ENCODE results near the gene DLK1.

DLK1 gene

DNA sequence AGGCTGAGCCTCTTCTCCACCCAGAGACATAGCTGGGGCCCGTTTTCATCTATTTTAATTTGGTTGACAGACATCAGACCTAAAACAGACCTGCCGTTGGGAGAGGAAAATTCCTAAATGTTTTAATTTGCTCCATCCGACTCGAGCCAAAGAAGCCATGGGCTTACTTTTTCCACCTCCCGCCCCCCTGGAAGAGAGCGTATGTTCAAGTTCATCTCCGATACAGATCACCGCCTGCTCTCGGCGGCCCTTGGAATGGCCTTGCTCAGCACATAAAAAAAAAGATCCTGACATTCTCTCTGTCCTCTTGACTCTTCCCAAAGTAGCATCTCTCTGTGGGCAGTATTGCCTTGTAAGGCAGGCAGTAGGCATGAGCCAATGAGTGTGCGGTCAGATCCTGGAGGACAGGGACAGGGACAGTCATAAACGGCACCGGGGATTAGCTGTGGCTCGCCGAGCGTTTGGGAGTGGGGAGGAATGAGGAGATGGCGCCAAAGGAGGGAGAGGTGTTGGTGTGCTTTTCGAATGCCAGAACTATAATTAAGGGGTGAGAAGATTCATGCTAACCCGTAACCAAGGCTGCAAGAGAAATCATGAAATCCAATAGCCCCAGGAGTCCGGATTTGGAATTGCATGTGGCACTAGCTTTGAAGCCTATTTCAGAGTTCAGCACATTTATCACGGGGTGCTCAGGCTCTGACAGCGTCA is 51.3 kb downstream of the DLK1 start:
- Histone ChIP-seq H3K36me3 (ENCODE audit: control insufficient read depth, insufficient read depth, low read length) (no peaks in the 10 kb centered on the region), H3K4me3 (ENCODE audit: low read depth, low read length) (no peak overlapping the region), H3K9ac (ENCODE audit: low read depth, low read length) (no peak overlapping the region), H3K4me1 (ENCODE audit: control insufficient read depth, insufficient read depth, low read length) (no peaks in the 10 kb centered on the region), H3K9me3 (ENCODE audit: control insufficient read depth, insufficient read depth, low read length) (no peaks in the 10 kb centered on the region), H3K27me3 (ENCODE audit: control insufficient read depth, insufficient read depth, low read length) (no peaks in the 10 kb centered on the region)

DNA sequence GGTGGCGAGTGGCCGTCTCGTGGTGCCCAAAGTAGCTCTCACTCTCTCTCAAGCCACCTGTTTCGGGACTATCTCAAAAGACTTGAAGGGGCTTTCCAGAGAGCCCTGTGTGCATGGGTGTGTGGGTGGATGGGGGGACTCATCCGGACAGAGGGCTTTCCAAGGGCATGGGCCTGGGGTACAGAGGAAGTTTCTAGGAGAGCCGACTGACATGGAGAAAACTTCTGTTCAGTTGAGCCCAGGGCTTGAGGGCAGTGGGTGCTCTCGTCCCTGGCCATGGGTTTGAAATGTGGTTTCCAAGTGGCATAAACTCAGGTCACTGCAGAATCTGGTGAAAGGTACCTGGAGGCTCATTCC is 51.8 kb downstream of the DLK1 start:
- Histone ChIP-seq H3K9ac (ENCODE audit: low read depth, low read length) (no peak overlapping the region), H3K4me1 (ENCODE audit: control insufficient read depth, insufficient read depth, low read length) (no peaks in the 10 kb centered on the region)

DNA sequence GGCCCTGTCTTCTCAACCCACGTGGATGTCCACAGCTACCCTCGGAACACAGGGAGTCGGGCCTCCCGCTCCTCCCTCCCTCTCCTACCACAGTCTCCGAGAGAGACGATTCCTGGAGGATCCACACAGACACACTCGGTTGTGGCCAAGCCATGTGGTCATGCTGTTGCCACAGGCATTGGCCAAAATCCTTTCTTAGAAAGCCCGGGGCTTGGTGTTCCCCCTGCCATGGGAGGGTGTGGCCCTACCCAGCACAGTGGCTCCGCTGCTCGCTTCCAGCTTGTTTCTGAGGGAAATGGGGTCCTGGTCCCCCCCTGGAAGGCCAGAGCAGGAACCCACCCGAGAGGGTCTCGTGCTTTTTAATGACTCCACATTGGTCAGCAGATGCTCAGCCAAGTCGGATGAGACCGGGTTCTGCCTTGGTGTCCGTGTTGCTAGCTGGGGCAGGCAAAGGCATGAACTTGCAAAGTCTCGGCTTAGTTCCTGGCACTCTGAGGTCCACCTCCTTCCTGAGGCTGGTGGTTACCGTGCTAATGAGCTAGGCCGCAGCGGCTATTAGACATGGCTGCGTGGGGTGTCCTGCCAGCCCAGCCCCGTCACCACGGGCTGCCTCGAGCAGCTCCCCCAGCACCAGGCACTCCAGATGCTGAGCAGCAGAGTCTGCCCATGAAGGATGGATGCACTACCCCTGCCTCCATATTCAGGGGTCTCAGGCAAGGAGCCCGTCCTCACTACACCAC is 52.4 kb downstream of the DLK1 start:
- no peaks in the 10 kb centered on the region for H3K9me3 ChIP-seq (ENCODE audit: control insufficient read depth, insufficient read depth, low read length)
- H3K27me3 ChIP-seq (ENCODE audit: control insufficient read depth, insufficient read depth, low read length) = no peaks in the 10 kb centered on the region
- no peak overlapping the region for H3K4me3 ChIP-seq (ENCODE audit: low read depth, low read length)
- H3K9ac ChIP-seq (ENCODE audit: low read depth, low read length) = no peak overlapping the region
- H3K4me1 ChIP-seq (ENCODE audit: control insufficient read depth, insufficient read depth, low read length) = no peaks in the 10 kb centered on the region
- no peaks in the 10 kb centered on the region for H3K36me3 ChIP-seq (ENCODE audit: control insufficient read depth, insufficient read depth, low read length)

More for the DNA sequence above, 51.8 kb downstream of the DLK1 start:
- H3K4me3 ChIP-seq (ENCODE audit: low read depth, low read length) = no peak overlapping the region
- H3K36me3 ChIP-seq (ENCODE audit: control insufficient read depth, insufficient read depth, low read length) = no peaks in the 10 kb centered on the region
- H3K9me3 ChIP-seq (ENCODE audit: control insufficient read depth, insufficient read depth, low read length) = no peaks in the 10 kb centered on the region
- H3K27me3 ChIP-seq (ENCODE audit: control insufficient read depth, insufficient read depth, low read length) = no peaks in the 10 kb centered on the region

DNA sequence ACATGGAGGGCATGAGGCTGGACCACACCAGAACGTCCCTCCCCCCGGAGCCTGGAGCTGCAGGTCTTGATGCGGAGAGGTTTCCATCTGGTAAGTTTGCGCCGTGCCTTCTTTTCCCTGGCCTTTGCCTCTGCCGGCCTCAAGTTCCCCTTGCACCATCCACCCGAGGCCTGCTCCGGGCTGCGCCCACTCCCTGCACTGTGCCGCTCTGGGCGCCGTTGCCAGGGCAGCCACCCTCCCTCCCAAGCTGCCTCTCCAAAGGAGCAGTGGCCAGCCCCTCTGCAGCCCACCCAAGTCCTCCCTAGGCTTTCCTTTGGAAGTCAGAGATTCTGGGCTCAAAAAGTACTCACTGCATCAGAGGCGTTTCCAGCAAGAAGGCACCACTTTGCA is 53.0 kb downstream of the DLK1 start:
- no peaks in the 10 kb centered on the region for H3K36me3 ChIP-seq (ENCODE audit: control insufficient read depth, insufficient read depth, low read length)
- H3K4me1 ChIP-seq (ENCODE audit: control insufficient read depth, insufficient read depth, low read length) = no peaks in the 10 kb centered on the region
- H3K9me3 ChIP-seq (ENCODE audit: control insufficient read depth, insufficient read depth, low read length) = no peaks in the 10 kb centered on the region
- no peak overlapping the region for H3K4me3 ChIP-seq (ENCODE audit: low read depth, low read length)
- H3K27me3 ChIP-seq (ENCODE audit: control insufficient read depth, insufficient read depth, low read length) = no peaks in the 10 kb centered on the region
- H3K9ac ChIP-seq (ENCODE audit: low read depth, low read length) = no peak overlapping the region

DNA sequence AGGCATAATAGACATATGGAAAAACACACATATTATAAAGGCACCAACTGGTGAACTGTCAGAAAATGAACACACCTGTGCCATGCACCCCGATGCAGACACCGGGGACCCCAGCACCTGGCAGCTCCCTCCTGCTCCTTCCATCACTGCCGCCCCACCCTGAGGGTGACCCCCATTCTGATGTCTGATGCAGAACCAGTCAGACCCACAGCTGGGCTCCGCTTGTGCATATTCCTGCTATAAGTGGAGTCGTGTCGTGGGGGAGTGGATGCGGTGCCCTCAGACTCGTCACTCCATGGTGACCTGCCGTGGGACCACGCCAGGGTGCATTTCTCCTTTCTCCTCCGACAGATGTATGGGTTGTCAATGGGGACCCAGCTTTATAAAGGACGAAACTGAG is 53.6 kb downstream of the DLK1 start:
- no peak overlapping the region for H3K4me3 ChIP-seq (ENCODE audit: low read depth, low read length)
- no peaks in the 10 kb centered on the region for H3K9me3 ChIP-seq (ENCODE audit: control insufficient read depth, insufficient read depth, low read length)
- H3K9ac ChIP-seq (ENCODE audit: low read depth, low read length) = no peak overlapping the region
- no peaks in the 10 kb centered on the region for H3K4me1 ChIP-seq (ENCODE audit: control insufficient read depth, insufficient read depth, low read length)
- no peaks in the 10 kb centered on the region for H3K36me3 ChIP-seq (ENCODE audit: control insufficient read depth, insufficient read depth, low read length)
- no peaks in the 10 kb centered on the region for H3K27me3 ChIP-seq (ENCODE audit: control insufficient read depth, insufficient read depth, low read length)

DNA sequence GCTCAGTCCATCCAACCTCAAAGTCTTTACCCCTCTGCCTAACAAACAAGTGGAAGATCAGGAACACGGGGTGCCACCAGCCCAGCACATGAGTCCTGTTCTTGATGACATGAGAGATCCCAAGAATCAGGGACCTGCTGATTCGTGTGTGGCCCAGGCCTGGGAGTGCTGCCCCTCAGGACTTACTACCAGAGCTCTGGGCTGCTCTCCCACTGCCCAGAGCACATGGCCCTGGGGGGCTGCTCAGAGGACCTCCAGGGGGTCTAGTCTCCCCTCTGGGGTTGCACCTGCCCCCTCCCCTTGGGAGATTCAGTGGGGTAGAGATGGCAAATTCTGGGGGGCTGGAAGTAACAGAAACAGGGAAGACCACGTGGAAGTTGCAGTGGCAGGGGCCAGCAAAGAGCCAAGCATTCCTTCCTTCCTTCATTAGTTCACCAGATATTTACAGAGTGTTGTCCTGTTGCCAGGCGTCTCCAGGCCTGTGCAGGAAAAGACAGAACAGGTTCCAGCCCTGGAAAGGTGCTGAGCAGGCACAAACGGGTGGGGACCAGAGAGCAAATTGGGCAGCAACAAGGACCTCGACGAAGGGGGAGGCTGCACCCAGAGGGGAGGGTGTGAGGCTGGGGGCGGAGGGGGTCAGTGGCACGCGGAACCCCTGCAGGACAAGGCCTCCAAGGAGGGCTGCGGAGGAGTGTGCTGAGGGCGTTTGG is 54.1 kb downstream of the DLK1 start:
- Histone ChIP-seq H3K36me3 (ENCODE audit: control insufficient read depth, insufficient read depth, low read length) (no peaks in the 10 kb centered on the region), H3K4me3 (ENCODE audit: low read depth, low read length) (no peak overlapping the region), H3K27me3 (ENCODE audit: control insufficient read depth, insufficient read depth, low read length) (no peaks in the 10 kb centered on the region), H3K9ac (ENCODE audit: low read depth, low read length) (no peak overlapping the region), H3K4me1 (ENCODE audit: control insufficient read depth, insufficient read depth, low read length) (no peaks in the 10 kb centered on the region), H3K9me3 (ENCODE audit: control insufficient read depth, insufficient read depth, low read length) (no peaks in the 10 kb centered on the region)

DNA sequence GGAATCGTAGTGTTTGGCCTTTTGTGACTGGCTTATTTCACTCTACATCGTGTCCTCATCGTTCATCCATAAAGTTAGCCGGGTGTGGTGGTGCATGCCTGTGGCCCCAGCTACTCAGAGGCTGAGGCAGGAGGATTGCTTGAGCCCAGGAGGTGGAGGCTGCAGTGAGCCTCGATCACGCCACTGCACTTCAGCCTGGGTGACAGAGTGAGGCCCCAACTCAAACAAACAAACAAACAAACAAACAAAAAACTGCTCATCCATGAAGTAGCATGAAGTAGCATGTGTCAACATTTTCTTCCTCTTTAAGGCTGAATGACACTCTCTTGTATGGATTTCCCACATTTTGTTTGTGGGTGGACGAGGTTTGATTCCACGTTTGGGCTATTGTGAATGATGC is 55.3 kb downstream of the DLK1 start:
- Histone ChIP-seq H3K4me3 (ENCODE audit: low read depth, low read length) (no peak overlapping the region), H3K36me3 (ENCODE audit: control insufficient read depth, insufficient read depth, low read length) (no peaks in the 10 kb centered on the region), H3K9me3 (ENCODE audit: control insufficient read depth, insufficient read depth, low read length) (no peaks in the 10 kb centered on the region), H3K9ac (ENCODE audit: low read depth, low read length) (no peak overlapping the region), H3K4me1 (ENCODE audit: control insufficient read depth, insufficient read depth, low read length) (no peaks in the 10 kb centered on the region), H3K27me3 (ENCODE audit: control insufficient read depth, insufficient read depth, low read length) (no peaks in the 10 kb centered on the region)

DNA sequence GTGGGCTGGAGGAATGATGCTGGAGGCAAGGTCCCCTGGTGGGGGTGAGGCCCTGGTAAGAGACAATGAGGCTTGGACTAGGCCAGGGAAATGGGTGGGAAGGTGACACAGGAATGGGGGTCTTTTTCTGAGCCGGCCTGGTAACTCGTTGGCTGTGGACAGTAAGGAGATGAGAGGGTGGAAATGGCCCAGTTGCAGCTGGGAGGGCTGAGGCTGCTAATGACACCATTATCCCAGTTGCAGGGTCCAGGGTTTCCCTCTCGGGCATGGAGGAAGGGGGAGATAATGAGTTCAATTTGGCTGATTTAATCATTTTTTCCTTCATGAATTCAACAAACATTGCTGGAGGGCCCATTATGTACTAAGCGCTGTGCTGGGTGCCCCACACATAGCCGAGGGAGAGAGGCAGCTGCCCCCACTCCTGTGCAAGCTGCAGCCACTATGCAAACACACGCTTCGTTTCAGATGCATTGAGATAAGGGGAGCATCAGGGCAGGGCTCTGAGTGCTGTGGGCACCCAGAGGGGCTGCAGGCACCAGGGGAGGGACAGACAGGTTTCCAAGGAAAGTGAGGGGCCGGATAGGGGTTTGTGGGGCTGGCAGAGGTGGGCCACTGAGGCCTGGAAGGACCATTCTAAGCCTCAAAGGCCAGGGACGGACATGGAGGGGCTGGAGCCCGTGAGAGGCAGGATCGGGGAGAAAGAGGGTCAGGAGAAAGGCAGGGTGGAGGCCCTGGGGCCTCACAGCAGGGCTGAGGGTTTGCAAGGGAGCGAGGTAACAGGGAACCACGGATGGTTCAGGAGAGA is 56.0 kb downstream of the DLK1 start:
- Histone ChIP-seq H3K36me3 (ENCODE audit: control insufficient read depth, insufficient read depth, low read length) (no peaks in the 10 kb centered on the region), H3K4me1 (ENCODE audit: control insufficient read depth, insufficient read depth, low read length) (no peaks in the 10 kb centered on the region), H3K9me3 (ENCODE audit: control insufficient read depth, insufficient read depth, low read length) (no peaks in the 10 kb centered on the region), H3K27me3 (ENCODE audit: control insufficient read depth, insufficient read depth, low read length) (no peaks in the 10 kb centered on the region), H3K4me3 (ENCODE audit: low read depth, low read length) (no peak overlapping the region), H3K9ac (ENCODE audit: low read depth, low read length) (no peak overlapping the region)

DNA sequence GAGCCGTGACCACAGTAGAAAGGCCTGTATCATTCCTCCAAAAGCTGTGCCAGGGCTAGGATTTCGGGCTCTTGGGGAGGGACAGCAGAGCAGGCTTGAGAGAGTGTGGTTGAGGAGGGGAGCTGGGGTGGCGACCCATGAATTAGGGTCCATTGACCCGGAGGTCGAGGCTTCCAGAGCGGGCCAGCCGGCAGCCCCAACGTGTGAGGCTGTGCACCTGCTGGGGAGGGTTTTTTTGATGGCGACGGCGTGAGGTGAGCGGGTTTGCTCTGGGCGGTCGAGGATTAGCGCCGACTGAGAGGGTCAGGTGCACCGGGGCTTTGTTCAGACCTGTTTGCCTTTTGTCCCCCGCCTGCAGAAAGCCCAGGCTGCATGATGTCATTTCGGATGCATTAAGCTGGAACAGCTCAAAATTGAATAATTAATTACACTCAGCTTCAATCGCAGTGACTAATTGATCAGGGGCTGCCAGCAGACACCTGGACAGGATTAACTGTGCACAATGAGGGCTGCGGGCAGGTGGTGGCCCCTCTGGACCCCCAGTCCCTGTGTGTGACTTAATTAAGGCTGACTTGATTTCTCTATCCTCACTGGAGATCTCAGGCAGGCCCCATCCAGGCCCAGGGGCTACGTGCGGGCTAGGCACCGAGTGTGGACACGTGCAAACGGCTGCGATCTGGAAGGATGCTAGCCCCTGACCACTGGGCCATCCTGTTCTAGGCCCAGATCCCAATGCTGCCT is 57.1 kb downstream of the DLK1 start:
- Histone ChIP-seq H3K27me3 (ENCODE audit: control insufficient read depth, insufficient read depth, low read length) (no peaks in the 10 kb centered on the region), H3K4me1 (ENCODE audit: control insufficient read depth, insufficient read depth, low read length) (no peaks in the 10 kb centered on the region), H3K9me3 (ENCODE audit: control insufficient read depth, insufficient read depth, low read length) (no peaks in the 10 kb centered on the region), H3K36me3 (ENCODE audit: control insufficient read depth, insufficient read depth, low read length) (no peaks in the 10 kb centered on the region), H3K9ac (ENCODE audit: low read depth, low read length) (no peak overlapping the region), H3K4me3 (ENCODE audit: low read depth, low read length) (no peak overlapping the region)

DNA sequence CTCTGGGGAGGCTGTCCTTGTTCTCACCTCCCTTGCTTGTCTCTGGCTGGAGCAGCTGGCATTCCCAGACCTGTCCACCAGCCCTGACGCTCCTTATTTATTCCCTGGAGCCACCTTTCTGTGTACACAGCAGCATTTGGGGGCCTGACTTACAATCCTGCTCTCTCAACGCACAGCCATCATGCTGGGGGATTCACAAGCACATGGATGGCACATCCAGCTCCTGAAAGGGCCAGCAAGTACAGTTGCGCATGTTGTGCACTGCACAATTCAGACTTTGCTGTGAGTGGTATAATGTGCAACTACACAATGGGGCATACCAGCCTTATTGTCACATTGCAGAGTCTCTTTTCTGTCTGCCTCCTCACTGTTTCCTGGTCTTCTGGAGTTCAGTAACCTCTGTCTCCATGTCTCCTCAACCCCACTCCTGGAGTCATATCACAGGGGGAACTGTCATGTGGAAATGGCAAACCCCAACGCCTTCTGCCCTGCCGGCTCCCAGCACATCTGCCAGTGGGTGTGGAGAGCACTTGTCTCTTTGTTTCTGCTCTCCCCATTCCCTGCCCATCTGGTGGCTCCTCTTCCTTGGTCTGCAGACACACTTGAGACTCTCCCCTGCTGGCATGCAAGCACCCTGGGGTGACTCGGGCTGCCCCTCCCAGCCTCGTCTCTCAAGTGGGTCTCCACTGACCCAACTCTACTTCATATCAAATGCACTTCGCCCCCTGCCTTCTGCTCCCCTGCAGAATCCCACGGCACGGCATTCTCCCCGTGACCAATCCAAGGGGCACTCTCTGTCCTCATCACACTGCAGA is 58.0 kb downstream of the DLK1 start:
- no peaks in the 10 kb centered on the region for H3K27me3 ChIP-seq (ENCODE audit: control insufficient read depth, insufficient read depth, low read length)
- H3K4me1 ChIP-seq (ENCODE audit: control insufficient read depth, insufficient read depth, low read length) = no peaks in the 10 kb centered on the region
- H3K36me3 ChIP-seq (ENCODE audit: control insufficient read depth, insufficient read depth, low read length) = no peaks in the 10 kb centered on the region
- H3K4me3 ChIP-seq (ENCODE audit: low read depth, low read length) = no peak overlapping the region
- no peaks in the 10 kb centered on the region for H3K9me3 ChIP-seq (ENCODE audit: control insufficient read depth, insufficient read depth, low read length)
- no peak overlapping the region for H3K9ac ChIP-seq (ENCODE audit: low read depth, low read length)
